ENCODE measurements around the gene ADD1.
A peak's percentile ranks its signal among the peaks of the same experiment; 100 is the strongest.

ADD1 gene, protein sequence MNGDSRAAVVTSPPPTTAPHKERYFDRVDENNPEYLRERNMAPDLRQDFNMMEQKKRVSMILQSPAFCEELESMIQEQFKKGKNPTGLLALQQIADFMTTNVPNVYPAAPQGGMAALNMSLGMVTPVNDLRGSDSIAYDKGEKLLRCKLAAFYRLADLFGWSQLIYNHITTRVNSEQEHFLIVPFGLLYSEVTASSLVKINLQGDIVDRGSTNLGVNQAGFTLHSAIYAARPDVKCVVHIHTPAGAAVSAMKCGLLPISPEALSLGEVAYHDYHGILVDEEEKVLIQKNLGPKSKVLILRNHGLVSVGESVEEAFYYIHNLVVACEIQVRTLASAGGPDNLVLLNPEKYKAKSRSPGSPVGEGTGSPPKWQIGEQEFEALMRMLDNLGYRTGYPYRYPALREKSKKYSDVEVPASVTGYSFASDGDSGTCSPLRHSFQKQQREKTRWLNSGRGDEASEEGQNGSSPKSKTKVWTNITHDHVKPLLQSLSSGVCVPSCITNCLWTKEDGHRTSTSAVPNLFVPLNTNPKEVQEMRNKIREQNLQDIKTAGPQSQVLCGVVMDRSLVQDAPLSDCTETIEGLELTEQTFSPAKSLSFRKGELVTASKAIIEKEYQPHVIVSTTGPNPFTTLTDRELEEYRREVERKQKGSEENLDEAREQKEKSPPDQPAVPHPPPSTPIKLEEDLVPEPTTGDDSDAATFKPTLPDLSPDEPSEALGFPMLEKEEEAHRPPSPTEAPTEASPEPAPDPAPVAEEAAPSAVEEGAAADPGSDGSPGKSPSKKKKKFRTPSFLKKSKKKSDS

DNA sequence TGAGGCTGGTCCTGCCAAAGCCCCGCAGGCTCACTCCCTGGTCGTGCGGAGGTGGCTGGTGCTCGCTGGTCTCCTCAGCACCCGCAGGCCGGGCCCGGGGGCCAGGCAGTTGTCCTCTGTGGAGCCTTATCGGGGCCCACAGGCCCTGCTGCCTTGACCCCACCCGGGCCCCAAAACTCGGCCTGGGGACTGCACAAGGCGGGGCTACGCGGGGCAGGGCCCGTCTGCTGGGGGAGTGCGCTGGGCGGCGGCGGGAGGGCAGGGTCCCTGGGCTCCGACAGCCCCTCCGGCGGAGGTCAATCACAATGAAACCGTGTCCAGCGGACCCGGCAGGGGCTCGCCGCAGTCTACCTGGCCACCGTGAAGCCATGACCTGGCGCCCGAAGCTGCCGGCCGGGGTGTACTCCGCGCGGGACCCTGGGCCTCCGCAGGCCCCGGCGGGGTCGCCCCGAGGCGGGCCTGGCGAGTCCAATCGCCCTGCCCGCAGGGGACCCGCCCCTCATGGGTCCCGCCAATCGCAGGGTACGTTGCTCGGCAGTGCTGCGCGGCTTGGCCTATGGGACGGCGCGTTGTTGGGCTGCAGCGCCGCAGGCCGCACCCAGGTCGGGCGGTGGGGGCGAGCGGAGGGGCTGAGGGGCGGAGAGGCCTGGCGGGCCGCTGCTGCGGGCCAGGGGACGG, at the start of gene ADD1:
Gene ADD1, plus strand, starts transcription at position 582 of the 678 bp plus-strand sequence. CDS start 32,072 bp downstream, outside the sequence.
- TF ChIP-seq, protein P1, sequence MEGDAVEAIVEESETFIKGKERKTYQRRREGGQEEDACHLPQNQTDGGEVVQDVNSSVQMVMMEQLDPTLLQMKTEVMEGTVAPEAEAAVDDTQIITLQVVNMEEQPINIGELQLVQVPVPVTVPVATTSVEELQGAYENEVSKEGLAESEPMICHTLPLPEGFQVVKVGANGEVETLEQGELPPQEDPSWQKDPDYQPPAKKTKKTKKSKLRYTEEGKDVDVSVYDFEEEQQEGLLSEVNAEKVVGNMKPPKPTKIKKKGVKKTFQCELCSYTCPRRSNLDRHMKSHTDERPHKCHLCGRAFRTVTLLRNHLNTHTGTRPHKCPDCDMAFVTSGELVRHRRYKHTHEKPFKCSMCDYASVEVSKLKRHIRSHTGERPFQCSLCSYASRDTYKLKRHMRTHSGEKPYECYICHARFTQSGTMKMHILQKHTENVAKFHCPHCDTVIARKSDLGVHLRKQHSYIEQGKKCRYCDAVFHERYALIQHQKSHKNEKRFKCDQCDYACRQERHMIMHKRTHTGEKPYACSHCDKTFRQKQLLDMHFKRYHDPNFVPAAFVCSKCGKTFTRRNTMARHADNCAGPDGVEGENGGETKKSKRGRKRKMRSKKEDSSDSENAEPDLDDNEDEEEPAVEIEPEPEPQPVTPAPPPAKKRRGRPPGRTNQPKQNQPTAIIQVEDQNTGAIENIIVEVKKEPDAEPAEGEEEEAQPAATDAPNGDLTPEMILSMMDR (IDR thresholded peaks at IDR 0.05; ENCODE audit: low read depth, low read length) = no peak
- H3K4me3 ChIP-seq (ENCODE audit: low read depth, low read length) = peak within 1 kb of the TSS; percentile 90

DNA sequence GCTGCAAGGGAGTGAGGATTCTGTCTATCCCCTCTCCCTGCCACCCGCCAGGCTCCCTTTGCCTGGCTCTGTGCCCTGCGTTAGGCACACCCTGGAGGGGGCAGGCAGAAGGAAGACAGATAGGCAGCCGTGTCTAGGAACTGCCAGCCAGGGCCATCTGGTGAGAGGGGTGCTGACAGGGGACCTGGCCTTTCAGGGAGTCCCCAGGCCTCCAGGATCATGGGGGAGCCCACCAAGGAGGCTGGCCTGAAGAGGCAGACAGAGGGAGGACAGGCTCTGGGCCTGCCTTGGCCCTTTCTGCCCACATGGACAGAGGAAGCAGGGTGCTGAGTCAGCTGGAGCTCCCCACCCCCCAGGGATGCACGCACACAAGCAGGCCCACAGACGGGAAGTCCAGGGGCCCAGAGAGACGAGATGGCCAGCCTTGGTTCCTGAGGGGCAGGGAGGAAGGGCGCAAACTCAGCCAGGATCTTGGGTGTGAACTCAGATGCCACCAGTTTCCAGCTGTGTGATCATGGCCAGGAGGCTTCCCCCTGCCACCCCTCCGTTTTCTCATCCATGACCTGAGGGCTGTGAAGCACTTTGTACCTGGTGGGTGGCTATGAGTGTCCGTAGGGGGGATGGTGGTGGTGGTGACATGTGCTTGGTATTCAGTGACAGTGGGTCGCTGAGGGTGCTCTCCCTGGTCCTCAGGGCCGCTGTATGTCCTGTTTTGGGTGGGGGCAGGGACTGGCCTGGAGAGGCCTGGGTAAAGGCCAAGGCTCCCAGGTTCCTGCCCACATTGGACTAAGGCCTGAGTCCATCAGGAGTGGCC, 49.0 kb upstream of the ADD1 start:
- H3K4me3 ChIP-seq (ENCODE audit: low read depth, low read length) = peak overlapping the region; percentile 74
- TF ChIP-seq, protein P1 (IDR thresholded peaks at IDR 0.05; ENCODE audit: low read depth, low read length) = no peak

DNA sequence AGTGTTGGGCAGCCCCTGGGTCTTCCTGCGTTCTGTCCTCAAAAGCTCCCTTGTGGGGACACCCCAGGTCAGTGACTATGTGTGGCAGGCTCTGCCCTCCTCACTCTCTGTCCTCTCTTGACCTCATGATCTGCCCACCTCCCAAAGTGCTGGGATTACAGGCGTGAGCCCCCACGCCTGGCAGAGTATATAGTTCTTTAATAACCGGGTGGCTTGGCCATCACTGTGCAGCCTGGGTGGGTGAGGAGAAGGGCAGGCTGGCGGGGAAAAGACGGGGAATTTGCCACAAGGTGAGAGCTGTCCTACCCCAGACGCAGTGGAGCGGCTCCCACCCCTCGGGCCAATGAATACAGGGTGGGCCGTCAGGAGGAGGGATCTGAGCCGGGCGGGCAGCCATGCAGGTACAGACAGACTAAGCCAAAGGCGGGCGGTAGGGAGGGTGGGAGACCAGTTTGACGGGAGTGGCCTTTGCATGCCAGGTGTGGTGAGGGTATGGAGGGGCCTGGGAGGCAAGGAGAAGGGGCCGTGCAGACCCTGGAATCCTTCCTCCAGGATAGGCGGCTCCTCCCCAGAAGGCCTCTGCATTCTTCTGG, 48.2 kb upstream of the ADD1 start:
- TF ChIP-seq, protein P1 (IDR thresholded peaks at IDR 0.05; ENCODE audit: low read depth, low read length) = no peak
- no peak overlapping the region for H3K4me3 ChIP-seq (ENCODE audit: low read depth, low read length)

DNA sequence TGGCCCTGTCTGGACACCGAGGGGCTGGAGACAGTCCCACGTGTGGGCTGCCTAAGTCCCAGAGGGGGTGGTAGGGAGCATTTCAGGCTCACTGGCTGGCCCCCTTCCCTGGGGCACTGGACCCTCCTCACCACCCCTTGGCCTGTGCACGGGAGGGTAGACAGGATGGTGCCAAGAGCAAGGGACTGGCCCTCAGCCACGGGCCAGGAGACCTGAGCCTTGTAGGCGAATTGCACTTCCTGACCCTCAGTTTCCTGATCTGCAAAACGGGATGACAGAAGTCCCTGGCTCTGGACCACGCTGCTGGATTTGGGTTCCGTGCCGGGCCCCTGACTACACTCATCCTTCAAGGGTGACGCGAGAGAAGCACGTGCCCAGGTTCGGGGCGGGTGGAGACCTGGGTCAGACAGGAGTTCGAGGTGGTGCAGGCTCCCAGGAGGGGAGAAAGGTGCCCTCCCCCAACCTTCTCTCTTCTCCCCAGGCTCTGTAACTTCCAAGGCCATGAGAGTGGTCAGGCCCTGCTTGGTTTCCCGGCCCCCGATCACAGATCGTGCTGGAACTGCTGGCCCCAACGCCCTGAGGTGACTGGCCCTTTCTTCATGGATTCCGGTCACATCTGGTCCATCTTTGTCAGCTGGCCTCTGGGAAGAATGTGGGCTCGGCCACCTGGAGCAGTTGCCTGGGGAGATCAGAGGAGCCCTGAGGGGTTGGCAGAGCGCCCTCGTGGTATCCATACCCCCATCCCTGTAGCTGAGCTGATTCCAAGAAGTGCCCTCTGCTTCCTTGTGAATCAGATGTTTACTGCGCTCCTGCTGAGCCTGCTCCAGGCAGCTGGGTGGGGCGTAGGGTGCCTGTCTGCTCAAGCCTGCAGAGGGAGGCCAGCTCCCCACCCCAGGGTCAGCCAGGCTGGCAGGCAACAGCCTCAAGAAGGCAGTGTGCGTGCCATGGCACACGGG, 47.5 kb upstream of the ADD1 start:
- H3K4me3 ChIP-seq (ENCODE audit: low read depth, low read length) = no peak overlapping the region
- TF ChIP-seq, protein P1 (IDR thresholded peaks at IDR 0.05; ENCODE audit: low read depth, low read length) = no peak

DNA sequence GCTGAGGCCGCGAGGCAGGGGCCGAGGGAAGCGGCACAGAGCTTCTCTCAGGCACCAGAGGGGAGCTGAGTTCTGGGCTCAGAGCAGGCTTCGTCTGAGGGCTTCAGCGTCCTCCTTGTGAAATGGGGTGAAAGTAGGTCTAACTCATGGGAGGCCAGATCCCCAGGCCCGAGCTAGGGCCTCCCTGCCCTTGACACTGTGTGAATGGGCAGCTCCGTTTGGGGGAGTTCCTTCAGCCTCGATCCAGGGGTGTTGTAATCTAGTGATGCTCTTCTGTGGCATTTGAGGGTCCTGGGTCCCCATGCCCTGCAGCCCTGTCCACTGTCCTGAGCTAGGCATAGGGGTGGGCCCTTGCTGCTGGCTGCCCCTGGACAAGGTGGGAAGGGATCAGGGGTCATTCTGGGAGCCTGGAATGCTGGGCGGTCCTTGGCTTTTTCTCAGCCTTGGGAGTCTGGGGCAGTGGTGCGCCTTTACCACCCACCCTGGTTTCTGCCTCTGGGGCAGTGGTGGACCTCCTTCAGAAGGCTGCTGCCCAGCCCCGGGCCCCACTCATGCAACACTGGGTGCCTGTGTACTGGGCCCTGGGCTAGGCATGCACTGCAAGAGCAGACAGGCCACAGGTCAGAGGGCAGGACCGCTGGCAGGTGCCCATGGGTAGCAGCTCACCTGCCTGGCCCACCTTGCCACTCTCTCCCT, 46.6 kb upstream of the ADD1 start:
- TF ChIP-seq, protein P1 (IDR thresholded peaks at IDR 0.05; ENCODE audit: low read depth, low read length) = no peak
- no peak overlapping the region for H3K4me3 ChIP-seq (ENCODE audit: low read depth, low read length)
